Adrenal gland (tissue), 12 donors: ENCODE data around the gene VGLL3. TPM values are rescaled to one million over a fixed set of nuclear protein-coding genes. Genes with fewer than 3 reads are reported as not detected.
A peak's percentile ranks its signal among the peaks of the same experiment; 100 is the strongest.

ENCODE experiments used
- DNase-seq, 7 donors: peaks; one replicate each; pipeline ENCODE4 v3.0.0-alpha.2; 2019 to 2020
- H3K27ac ChIP-seq, 5 donors: fragments of 200-600 bp; sonication (generic) in 4 of 5; 1 replicate in 3 of 5; 2 replicates in 2 of 5; pipeline versions ENCODE4 v1.5.1 to v1.8.0; 2016 to 2020; ENCODE audit warnings: mild to moderate bottlenecking in 1 of 5
- H3K27me3 ChIP-seq: fragments of 200-600 bp; 2 replicates; pipeline ENCODE4 v1.8.0; 2021
- H3K36me3 ChIP-seq, 2 donors: fragments of 200-600 bp; replicated peaks in 1 of 2; 1 replicate in 1 of 2; 2 replicates in 1 of 2; pipeline versions ENCODE4 v1.5.1 to v1.8.0; 2018 to 2022
- H3K4me1 ChIP-seq, 2 donors: fragments of 200-600 bp; replicated peaks in 1 of 2; 1 replicate in 1 of 2; 2 replicates in 1 of 2; pipeline versions ENCODE4 v1.5.1 to v1.8.0; 2018 to 2021
- H3K4me3 ChIP-seq, 4 donors: fragments of 200-600 bp; sonication (generic) in 3 of 4; one replicate each; pipeline ENCODE4 v1.5.1; 2016 to 2018
- H3K9me3 ChIP-seq, 3 donors: fragments of 200-600 bp; sonication (generic) in 1 of 3; replicated peaks in 1 of 3; 1 replicate in 2 of 3; 2 replicates in 1 of 3; pipeline versions ENCODE4 v1.5.1 to v1.8.0; 2016 to 2021
- POLR2A ChIP-seq, 2 donors: fragments of 450-650 bp; IDR thresholded peaks; one replicate each; pipeline ENCODE4 v1.6.1; 2017; ENCODE audit warnings: antibody characterized with exemption in 2 of 2, mild to moderate bottlenecking in 2 of 2, moderate library complexity in 1 of 2
- WGBS, 4 donors: extraction: QIAGEN DNeasy Blood & Tissue Kit in 2 of 4; methylation state at CpG; one replicate each; pipeline versions ENCODE4 v1.1.5 to v1.1.7; 2013 to 2017; 5-methylcytosine and 5-hydroxymethylcytosine counted together
- intact Hi-C, 2 donors: fragments of 100-400 bp; cut with DNase I; formaldehyde crosslinking; loops; one replicate each; pipeline versions ENCODE4 v1.14.1 to v1.15.0; 2022 to 2023
- polyA plus RNA-seq, 3 donors: library from polyadenylated mRNA; stranded (reverse); fragments of 200-250 nt in 2 of 3; fragments of 350-450 nt in 1 of 3; fragmentation: Illumina TruSeq in 1 of 3; extraction: RNeasy Lipid Tissue Mini Kit (QIAGEN cat#74804) in 1 of 3; gene quantifications; one replicate each; pipeline ENCODE4 v1.2.3, GENCODE V29; 2013 to 2014
- total RNA-seq, 9 donors: library from RNA; depleted of rRNA in 4 of 9; stranded (reverse); fragments of >200 nt in 4 of 9; fragments of 120-200 nt in 1 of 9; fragmentation: NEBNext Ultra II Directional in 1 of 9; extraction: Animal tissue kit (Norgen Biotek cat#: 25700) in 1 of 9; gene quantifications; one replicate each; pipeline versions ENCODE4 v1.1.0 to v1.2.4, GENCODE V29; 2013 to 2023
- TF ChIP-seq, protein P1 (sequence below), 6 experiments: fragments of 450-650 bp in 4 of 6; fragments of 200-600 bp in 2 of 6; sonication (generic) in 1 of 6; IDR thresholded peaks; 1 replicate in 5 of 6; 2 replicates in 1 of 6; pipeline versions ENCODE4 v1.5.1 to v1.8.0; 2016 to 2021; ENCODE audit warnings: antibody characterized with exemption in 6 of 6, mild to moderate bottlenecking in 2 of 6, moderate library complexity in 1 of 6
- donor health status: healthy with polysubstance abuse.
- donor health status: Bipolar disorder and iron deficiency.
- donor health status: DM: yes; HTN: yes; CAD: no.
- donor health status: DM: no; HTN: no; CAD: no.
- donor health status: DM: no; HTN: no; CAD: no.
- donor health status: DM: yes; HTN: yes; CAD: no.

The VGLL3 gene
- total and polyA plus RNA-seq, 12 donors = 1.3 to 20.5 (median 3.9) TPM

DNA sequence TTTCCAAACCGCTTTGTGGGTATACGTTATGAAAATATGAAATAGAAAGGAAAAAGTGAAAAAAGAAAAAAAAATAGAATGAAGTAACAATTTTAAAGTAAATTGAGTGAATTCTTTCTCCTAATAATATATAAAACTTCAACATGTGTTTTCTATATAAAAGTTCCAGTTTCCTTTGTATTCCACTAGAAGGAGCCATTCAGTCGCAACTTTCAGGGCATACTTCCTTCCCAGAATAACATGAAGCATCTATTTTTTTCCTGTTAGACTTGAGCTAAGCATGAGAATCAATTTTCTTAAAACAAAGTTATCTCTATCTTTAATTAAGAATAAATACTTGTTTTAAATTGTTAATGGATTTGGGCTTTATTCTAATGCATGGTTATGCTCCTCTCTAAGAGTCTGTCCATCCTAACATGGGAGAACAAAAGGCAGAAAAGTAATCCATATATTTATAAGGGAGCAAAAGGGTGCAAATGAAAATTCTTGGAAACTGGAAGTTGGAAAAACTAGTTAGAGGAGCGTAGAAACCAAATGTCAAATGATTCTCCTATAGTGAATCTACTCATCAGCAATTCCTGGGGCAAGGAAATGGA is 16.0 kb upstream of the VGLL3 start:
- H3K27ac ChIP-seq = no peak overlapping the region
- WGBS, 4 donors = 43 to 62% (median 51%) methylated on average over 4 of the region's 4 CpGs
- no peaks in the 10 kb centered on the region for H3K9me3 ChIP-seq
- DNase-seq = no peak
- H3K4me3 ChIP-seq = no peak overlapping the region
- TF ChIP-seq POLR2A (IDR thresholded peaks at IDR 0.05) = no peak
- TF ChIP-seq, protein P1, sequence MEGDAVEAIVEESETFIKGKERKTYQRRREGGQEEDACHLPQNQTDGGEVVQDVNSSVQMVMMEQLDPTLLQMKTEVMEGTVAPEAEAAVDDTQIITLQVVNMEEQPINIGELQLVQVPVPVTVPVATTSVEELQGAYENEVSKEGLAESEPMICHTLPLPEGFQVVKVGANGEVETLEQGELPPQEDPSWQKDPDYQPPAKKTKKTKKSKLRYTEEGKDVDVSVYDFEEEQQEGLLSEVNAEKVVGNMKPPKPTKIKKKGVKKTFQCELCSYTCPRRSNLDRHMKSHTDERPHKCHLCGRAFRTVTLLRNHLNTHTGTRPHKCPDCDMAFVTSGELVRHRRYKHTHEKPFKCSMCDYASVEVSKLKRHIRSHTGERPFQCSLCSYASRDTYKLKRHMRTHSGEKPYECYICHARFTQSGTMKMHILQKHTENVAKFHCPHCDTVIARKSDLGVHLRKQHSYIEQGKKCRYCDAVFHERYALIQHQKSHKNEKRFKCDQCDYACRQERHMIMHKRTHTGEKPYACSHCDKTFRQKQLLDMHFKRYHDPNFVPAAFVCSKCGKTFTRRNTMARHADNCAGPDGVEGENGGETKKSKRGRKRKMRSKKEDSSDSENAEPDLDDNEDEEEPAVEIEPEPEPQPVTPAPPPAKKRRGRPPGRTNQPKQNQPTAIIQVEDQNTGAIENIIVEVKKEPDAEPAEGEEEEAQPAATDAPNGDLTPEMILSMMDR (IDR thresholded peaks at IDR 0.05) = peak in 1 of 6 experiments; percentile 33
- H3K36me3 ChIP-seq = no peaks in the 10 kb centered on the region
- intact Hi-C loops = no loop called here
- no peaks in the 10 kb centered on the region for H3K27me3 ChIP-seq
- H3K4me1 ChIP-seq = no peaks in the 10 kb centered on the region

DNA sequence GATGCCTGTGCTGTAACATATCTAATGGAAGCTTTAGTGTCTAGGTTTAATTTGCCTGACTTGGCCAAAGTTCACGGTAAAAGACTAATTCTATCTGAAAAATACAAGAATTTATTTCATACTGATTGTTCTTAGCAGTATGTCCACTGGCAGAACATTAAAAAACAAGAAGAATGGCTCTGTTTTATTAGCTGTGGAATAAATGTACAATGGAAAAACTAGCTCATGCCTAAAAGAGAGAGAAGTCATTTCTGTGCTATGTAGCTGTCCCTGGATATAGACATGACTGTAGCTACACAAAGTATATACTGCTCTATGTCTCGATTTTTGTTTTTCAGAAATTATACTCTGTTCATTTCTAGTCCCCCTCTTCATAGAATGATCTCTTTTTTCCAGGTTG is 13.9 kb upstream of the VGLL3 start:
- Histone ChIP-seq H3K4me3 (no peak overlapping the region), H3K9me3 (no peaks in the 10 kb centered on the region), H3K4me1 (no peaks in the 10 kb centered on the region), H3K27me3 (no peaks in the 10 kb centered on the region), H3K27ac (no peak overlapping the region), H3K36me3 (no peaks in the 10 kb centered on the region)
- no peak for TF ChIP-seq POLR2A (IDR thresholded peaks at IDR 0.05)
- TF ChIP-seq, protein P1 (IDR thresholded peaks at IDR 0.05) = no peak
- intact Hi-C loops = no loop called here
- 50 to 71% (median 64%) methylated on average over 2 of the region's 2 CpGs for WGBS, 4 donors
- no peak for DNase-seq

DNA sequence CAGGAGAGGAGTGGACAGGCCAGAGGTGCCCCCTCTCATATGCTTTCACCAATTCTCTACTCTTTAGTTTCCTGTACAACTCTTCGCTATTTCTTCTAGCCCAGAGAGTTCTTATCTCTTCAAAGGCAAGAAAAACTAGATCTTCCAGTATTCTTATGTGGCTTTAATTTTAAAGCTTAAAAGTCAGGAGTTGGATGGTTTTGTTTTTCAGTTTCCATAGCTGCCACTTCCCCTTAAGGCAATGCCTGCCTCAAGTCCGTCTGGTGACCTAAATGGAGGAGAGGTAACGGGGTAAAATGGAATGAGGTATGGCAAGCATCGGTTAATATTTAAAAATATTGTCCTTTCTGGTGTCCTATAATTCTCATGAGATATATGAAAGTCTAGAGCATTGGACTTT is 11.4 kb upstream of the VGLL3 start:
- intact Hi-C loops = no loop called here
- Histone ChIP-seq H3K4me1 (no peaks in the 10 kb centered on the region), H3K27me3 (no peaks in the 10 kb centered on the region), H3K4me3 (no peak overlapping the region), H3K27ac (no peak overlapping the region), H3K9me3 (no peaks in the 10 kb centered on the region), H3K36me3 (no peaks in the 10 kb centered on the region)
- WGBS, 4 donors = 77 to 83% (median 80%) methylated on average over 4 of the region's 4 CpGs
- TF ChIP-seq POLR2A (IDR thresholded peaks at IDR 0.05) = no peak
- TF ChIP-seq, protein P1 (IDR thresholded peaks at IDR 0.05) = no peak
- no peak for DNase-seq

DNA sequence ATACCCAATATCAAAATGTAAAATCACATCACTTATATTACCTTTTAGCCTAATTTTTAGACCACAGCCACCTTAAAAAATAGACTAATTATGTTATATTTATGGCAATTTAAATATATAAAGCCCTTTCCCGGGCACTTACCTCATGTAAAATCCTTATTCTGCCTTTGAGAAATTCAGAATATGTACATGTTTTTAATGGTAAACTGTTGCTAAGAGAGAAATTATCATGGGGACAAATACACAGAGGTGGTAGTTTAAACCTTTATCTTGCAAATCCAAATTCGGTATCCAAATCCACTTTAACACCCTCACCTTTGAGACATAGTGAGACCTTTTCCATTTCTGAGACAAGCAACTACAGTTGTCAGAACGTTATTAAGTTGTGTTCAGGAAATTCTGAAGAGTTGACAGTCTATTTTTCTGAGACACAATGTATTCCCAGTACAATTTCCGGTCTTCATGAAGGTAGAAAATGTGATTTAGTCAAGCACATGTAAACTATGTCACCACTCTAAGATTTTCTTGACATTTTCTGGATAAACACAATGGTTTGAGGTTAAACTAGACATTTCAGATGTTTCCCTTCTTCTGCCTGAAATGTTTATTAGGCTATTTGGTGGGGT is 10.6 kb upstream of the VGLL3 start:
- Histone ChIP-seq H3K4me3 (no peak overlapping the region), H3K4me1 (no peaks in the 10 kb centered on the region), H3K27me3 (no peaks in the 10 kb centered on the region), H3K36me3 (no peaks in the 10 kb centered on the region), H3K9me3 (no peaks in the 10 kb centered on the region), H3K27ac (no peak overlapping the region)
- no peak for DNase-seq
- intact Hi-C loops = no loop called here
- WGBS, 4 donors = 46 to 50% (median 50%) methylated on average over 4 of the region's 4 CpGs
- TF ChIP-seq POLR2A (IDR thresholded peaks at IDR 0.05) = no peak
- TF ChIP-seq, protein P1 (IDR thresholded peaks at IDR 0.05) = no peak
